HG03175 (cell line): ENCODE results near the gene ACVR1.
"Not testable (repeated sequence)": the region's sequence is repeated elsewhere in the genome, so short reads cannot be mapped to it uniquely, and the experiment has no call there.

Experiments used
- ATAC-seq: cut with Tn5 transposase; IDR thresholded peaks from one replicate; pipeline ENCODE4 v1.9.1; 2021; ENCODE audit warnings: mild to moderate bottlenecking, moderate library complexity; ENCODE audit not compliant: unreplicated experiment

Gene ACVR1

DNA sequence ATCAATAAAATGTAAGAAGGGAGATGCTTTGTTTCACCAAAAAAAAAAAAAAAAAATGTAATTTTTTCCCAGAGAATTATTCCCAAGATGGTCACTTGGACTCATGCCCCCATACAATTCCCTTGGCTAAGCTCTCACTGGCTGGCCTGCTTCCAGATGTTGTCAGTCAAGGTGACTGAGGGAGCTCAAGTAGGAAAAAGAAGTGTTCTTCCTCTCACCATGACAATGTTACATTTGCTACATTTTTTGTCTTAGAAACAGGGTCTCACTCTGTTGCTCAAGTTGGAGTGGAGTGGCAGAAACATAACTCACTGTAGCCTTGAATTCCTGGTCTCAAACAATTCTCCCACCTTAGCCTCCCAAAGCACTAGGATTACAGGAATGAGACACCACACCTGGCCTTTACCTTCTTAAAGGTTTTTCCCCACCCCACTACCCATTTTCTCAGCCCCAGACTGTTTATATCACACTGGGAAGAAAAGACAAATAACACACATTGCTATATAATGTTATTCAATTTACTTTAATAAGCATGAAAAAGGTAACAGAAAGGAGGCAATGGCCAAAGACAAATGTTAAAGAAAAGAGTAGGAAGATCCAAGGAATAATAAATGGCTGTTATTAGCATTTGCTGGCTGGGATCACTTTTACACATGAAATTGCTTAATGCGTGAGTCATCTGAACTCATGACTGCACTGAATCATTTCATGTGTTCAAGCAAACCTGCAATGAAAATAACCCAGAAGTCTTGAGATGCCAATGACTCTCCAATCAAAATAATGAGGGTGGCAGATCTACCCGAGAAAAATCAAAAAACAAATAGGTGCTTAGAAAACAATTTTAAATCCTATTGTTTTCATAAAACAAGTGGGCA, 45.2 kb downstream of the ACVR1 start:
- ATAC-seq = no peak

DNA sequence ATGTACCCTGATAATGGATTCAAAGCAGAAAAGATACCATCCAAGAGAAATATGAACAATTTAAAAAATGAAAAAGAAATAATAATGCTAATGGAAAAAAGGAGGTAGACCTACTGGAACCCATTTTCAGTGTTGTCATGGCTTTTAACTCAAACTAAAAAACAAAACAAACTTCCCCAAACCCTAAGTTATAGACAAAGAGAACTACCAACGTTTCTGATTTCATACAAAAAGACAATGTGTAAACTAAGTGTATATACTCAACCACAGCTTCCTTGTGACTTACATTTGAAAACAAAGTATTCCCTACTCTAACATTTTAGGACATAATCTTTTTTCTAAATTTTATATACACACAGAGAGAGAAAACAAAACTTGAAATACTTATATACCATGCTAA, 45.9 kb downstream of the ACVR1 start:
- no peak for ATAC-seq

DNA sequence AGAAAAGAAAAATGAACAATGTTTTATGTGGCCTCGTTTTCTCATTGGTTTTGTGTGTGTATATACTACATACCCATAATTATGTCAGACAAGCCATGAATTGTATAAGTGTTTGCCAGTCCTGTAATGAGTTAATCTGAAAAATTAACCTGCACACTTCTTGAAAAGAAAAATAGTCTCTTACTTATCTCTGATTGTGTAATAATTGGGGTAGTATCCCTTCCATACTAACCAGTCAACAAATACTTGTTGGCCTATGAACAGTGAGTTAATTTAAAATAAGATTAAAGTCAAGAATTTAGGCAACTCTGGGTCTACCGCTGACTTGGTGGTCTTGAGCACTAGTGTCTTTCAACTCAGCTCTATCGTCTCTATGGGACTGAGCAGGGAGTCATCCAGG, 48.8 kb downstream of the ACVR1 start:
- no peak for ATAC-seq

DNA sequence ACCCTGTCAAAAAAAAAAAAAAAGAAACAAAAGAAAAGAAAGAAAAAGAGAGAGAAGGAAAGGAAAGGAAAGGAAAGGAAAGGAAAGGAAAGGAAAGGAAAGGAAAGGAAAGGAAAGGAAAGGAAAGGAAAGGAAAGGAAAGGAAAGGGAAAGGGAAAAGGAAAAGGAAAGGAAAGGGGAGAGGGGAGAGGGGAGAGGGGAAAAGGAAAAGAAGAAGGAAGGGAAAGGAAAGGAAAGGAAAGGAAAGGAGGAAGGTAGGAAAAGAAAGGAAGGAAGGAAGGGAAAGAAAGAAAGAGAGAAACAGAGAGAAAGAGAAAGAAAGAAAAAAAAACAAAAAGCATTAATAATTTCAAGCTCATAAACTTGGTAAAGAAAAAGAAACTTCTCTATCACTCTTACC, 49.5 kb downstream of the ACVR1 start:
- ATAC-seq = not testable (repeated sequence)

DNA sequence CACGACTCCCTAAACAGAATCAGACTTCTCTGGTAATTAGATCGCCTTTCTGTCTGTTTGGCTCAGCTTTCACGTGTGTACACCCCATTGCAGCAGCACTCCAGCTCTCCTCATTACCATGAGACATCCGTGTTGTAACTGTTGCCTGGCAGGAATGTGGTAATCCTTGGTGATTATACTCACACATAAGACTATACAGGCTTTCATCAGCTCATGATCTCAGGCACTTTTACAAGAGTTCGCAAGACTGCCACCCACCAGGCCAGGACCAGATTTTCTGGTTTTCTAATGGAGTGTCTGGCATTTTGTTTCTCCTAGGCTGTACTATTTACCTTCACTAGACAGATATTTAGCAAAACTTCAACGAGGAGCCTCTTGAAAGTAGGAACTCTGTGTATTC, 50.2 kb downstream of the ACVR1 start:
- ATAC-seq = no peak

DNA sequence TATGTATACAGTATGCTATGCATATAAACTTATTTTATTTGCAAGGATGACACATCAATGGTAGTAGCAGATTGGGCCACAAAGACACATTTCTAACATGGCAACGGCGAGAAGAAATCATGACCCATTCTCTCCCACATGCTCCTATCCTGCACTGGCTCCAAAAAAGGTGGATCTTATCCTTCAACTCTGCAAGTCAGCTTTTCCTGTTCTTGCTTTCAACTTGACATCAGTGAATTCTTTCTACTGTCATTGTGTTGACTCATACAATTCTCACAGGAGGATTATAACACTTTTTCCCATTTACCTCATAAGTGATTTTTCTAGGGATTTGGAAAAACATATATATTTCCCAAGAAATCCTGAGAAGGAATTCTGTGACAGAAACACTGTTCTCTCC, 53.1 kb downstream of the ACVR1 start:
- ATAC-seq = no peak

DNA sequence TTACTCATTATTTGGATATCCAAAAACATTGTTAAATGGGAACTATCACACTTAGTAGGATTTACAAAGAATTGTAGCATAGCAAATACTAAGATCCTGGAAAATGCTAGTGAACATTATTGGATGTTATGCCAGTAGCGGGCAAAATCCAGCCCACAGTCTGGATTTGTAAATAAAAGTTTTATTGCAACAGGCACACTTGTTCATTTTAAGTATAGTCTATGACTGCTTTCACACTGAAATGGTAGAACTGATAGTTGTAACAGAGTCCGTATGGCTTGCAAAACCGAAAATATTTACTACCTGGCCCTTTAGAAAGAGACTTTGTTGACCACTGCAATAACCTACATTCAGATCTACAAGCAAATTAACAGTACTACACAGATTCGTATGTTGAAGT, 53.6 kb downstream of the ACVR1 start:
- no peak for ATAC-seq

DNA sequence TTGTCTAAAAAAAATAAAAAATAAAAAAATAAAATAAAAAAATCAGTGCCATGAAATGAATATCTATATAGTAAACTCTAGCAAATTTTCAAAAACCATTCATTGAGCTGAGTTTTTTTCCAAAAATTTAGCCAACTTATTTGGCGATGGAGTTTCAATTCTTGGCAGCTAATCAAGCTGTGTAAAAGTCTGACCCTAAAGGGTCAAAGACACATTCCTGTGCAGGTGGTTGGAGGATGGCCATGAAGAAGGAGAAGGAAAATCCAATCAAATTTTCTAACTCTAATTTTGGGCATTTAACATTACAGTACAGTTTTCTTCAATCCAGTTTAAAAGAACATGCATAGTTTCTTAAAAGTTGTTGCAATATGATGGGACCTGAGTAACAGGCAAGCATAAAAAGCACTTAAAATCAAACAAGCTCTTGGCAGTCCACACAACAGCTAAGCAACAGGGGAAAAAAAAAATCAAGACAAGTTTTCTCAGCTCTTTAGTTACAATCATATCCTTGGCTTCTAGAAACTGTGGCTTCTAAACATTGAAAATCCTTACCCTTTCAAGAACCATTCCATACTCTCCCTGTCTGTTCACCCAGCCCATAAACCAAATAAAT, 54.5 kb downstream of the ACVR1 start:
- ATAC-seq = no peak

DNA sequence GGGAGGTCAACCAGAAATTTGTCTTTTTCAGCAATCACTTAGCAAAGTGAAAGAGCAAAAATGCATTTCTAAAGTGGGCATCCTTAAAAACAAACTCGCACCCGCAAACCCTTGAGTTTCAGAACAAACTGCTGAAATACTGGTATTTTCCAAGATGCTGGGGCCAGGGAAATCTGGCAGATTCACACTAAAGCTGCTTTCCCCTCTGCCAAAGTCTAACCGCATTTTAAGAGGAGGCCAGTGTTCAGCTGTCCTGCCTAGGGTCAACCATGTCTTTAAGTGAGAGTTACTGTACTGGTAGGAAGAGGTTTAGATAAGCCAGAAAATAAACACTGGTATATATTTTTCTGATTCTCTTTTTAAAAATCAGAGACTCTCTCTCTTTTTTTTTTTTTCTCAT, 55.9 kb downstream of the ACVR1 start:
- ATAC-seq = no peak

DNA sequence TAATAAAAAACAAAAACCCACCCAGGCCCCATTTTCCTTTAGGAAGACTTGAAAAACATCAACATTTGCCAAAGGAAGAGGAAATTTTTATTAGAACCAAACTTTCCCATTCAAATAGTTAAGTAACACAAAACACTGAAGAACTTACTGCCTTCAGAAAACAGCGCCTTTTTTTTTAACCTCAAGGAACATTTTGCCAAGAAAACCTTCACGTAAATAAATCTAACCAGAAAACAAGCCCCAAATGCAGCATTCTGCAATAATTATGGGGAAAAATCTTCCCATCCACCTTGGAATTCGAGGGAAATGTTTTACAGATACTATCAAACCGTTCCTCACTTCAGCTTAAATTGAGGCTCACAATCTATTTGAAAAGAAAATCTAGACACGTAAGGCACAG, 56.4 kb downstream of the ACVR1 start:
- ATAC-seq = no peak

DNA sequence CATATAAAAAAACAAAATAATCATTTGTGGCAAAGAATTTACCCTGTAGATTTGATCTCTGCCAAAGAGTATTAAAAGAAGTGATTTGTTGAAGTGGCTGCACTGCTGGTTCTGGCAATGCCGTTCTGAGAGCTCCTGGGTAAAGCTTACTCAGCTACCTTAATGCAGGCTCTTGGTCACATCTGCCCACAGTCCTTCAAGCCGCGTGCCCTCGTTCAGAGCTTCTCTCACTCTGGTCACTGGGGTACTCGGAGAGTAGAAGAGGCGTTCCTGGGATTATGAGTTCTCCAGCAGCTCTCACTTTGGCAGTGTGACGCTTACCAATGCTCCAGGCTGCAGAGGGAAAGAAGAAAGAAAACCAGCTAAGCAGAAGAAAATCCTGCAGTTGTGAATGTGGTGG, 57.9 kb downstream of the ACVR1 start:
- no peak for ATAC-seq

DNA sequence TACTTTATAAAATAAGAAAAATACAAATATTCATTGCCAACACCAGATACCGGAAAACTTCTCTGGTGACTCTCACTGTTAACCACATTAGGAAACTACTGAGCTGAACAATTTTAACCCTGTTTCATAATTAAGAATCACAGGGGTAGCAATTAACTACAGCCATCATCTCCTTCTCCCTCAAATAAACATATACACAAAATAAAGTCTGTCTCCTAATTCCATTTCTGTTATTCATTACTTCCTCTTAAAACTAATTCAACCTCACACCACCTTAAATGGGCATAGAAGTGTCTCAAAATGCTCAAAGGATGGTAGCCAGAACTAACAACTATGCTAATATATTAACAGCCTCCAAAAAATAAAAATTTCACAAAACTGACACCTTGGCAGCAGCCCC, 60.7 kb downstream of the ACVR1 start:
- ATAC-seq = no peak

DNA sequence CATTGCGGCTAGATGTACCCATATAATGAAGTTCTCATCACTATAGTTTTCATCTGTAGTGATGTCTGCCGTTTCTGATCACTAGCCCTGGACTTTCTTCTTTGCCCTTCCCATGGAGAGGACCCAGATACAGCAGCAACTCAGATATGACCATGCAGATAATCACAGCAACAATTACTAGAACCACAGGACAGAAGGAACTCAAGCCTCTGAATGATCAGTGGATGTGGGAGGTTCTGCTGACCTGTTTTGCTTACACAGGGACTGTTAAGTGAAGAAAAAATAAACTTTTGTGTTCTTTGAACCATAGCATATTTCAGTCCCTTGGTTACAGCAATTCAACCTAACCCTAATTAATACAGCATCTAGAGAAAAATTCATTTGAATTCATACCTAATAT, 62.7 kb downstream of the ACVR1 start:
- ATAC-seq = no peak

DNA sequence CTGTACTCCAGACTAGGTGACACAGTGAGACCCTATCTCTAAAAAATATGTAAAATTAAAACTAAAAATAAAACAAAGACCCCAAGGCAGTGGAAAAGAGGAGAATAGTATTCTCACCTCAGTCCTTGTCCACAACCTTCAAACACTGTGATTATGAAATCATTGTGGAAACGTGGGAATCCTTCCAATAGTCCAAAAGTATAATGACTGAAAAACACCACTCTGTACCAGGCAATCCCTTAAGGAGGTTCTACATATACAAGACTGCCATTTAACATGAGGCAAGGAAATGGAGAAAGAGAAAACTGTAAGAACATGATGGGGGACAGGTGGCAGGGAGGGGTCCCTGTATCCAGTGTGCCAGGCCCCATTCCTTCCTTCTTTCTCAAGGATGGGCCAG, 66.1 kb downstream of the ACVR1 start:
- no peak for ATAC-seq

DNA sequence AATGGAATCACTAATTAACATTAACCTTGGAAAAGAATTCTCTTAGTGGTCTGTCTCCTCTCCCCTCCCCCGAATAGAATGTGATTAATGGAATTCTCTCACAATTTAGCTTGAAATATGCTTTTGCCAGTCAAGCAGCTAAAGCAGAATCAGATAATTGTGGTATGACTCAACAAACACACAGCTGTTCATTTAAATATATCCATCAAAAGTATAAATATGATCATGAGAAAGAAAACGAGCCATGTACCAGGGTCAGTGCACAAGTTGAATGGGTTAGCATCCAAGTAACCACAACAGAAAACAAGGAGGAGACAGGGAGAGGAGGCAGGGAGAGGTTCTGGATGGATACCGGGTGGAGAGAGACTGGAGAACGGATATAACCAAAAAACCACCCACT, 66.9 kb downstream of the ACVR1 start:
- no peak for ATAC-seq

DNA sequence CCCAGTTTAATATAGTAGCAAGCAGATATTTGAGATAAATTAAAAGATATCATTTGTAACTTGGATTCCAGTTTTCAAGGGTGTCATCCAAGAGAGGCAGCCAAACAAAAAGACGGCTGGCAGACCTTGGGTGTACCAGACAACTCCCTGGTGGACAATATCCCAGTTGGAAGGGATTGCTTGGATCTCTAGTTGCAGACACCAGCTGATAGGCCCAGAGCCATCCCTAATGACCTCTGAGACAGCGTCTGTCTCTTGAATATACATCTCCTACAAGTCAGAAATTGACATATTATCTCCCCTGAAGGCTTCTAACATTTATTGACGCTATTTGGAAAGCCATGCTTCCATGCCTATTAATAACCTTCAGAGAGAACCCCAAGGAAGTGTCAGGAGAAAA, 67.7 kb downstream of the ACVR1 start:
- no peak for ATAC-seq

DNA sequence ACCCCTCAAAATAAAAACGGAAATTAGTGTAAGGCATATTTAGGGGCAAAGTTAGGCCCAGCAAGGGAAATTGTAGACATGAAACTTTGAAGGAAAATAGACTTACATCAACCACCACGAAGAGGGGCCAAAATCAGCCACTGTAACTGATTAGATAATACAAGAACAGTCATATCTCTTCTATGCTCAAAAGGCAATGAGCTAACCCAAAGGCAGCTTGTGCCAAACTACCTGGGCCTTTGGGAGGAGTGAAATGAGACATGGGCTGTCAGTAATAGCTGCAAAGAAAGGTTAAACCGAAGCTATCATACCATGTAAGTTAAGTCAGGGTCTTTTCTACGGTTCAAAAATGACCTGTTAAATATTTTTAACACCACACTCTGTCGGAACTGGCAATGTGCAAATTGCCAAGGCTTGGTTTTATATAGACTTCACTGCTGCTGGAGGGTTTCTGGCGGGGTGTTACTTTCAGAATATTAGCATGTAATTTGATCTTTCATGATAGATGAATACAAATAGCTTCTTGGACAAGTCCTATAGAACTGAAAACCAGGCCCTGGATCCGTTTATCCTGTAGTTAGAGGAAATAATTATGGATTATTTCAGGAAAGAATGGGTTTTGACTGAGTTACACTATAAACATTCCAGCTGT, 69.6 kb downstream of the ACVR1 start:
- no peak for ATAC-seq

DNA sequence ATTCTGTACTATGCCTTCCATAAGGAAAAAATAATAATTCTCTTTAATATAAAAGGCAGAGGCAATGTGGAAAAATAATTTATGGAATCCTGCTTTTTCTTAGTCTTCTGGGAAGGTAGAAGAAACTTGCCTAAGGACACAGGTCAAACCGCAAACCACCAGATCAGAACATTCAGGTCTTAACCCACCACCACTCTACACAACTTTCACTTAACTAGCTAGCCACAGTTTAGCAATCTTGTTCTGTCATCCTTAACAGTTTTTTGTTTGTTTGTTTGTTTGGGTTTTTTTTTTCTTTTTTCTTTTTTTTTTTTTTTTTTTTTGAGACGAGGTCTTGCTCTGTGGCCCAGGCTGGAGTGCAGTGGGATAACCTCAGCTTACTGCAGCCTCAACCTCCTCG, 70.6 kb downstream of the ACVR1 start:
- no peak for ATAC-seq

DNA sequence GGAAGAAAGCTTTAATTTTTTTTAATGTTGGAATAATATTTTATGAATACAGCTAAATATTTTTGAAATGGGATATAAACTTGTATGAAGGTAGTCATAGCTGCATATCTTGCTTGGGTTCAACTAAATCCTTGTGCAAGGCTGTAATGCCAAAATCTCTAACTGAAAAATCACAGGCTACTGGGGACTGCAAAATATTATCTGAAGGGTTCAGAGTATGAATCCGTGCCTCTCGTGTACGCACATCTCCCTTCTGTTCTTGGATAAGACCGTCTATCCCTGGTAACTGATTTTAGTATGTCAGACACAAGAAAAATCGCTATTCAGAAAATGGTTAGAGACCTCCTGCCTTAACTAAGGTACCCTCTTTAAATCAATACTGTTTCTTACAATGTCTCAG, 71.8 kb downstream of the ACVR1 start:
- no peak for ATAC-seq

DNA sequence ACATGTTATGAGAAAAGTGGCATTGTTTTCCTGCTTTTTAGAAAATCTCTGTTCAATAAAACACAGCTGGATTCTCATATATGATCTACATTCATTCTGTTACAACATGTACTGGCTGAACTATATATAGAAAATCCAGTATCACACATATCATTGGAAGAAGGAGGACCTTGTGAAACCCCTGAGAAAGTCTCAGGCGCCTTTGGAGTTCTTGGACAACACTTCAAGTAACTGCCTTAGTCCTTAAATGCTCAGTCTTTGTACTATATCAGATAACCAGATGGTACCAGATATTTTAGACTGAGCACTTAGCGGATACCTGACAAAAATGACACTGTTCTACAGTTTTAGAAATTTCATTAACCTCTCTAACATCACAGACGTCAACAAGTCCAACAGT, 72.2 kb downstream of the ACVR1 start:
- no peak for ATAC-seq

DNA sequence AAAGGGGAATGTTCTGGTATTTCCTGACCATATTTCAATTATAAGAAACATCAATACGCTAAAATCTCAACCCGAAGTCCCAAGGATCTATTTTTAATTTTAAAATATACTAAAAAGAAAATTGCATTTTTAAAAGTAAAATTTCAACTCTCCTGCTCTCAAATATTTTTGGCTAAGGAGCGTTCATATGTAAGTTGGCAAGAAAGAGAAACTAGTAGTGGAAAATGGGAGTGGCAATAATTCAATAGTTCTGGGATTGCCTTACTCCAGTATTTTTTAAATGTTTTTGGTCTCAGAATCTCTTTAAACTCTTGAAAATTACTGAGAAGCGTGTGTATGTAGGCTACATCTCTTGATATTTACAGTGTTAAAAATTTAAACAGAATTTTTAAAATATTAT, 72.7 kb downstream of the ACVR1 start:
- ATAC-seq = no peak

DNA sequence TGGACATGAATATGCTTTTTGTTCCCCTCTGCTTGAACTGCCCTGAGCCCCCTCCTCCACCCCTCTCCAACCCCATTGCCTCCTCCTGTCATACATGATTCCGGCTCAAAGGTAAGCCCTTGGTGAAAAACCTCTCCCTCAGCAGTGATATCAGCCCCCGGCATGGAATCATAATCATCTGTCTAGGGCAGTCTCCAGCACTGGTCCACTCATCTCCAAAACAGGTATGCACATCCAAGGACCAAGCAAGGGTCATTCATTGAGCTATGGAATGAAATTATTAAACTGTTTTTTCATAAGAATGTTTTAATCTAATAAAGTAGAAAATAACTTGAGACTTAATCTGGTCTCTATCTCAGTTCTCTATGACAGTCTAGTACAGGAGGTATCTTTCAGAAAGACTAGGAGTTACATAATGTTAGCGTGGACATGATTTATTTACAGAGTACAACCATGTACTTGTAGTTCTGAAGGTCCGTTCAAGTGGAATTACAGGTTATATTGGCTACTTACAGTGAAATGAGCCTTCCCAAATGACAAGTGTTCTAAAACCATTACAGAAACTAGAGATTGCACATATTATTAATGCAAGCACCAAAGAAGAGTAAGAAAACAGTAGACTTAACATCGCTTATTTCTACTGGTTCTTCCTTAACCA, 75.2 kb downstream of the ACVR1 start:
- no peak for ATAC-seq
